ENCODE measurements around the gene TUBB2A.
"Not testable (repeated sequence)": the region's sequence is repeated elsewhere in the genome, so short reads cannot be mapped to it uniquely, and the experiment has no call there.

The TUBB2A gene

GRCh38 chr6:3165631-3166534 lies 8.5 kb upstream of the TUBB2A start:
- DNase-seq (ENCODE audit: low spot score) = no peak
- TF ChIP-seq, protein P1, sequence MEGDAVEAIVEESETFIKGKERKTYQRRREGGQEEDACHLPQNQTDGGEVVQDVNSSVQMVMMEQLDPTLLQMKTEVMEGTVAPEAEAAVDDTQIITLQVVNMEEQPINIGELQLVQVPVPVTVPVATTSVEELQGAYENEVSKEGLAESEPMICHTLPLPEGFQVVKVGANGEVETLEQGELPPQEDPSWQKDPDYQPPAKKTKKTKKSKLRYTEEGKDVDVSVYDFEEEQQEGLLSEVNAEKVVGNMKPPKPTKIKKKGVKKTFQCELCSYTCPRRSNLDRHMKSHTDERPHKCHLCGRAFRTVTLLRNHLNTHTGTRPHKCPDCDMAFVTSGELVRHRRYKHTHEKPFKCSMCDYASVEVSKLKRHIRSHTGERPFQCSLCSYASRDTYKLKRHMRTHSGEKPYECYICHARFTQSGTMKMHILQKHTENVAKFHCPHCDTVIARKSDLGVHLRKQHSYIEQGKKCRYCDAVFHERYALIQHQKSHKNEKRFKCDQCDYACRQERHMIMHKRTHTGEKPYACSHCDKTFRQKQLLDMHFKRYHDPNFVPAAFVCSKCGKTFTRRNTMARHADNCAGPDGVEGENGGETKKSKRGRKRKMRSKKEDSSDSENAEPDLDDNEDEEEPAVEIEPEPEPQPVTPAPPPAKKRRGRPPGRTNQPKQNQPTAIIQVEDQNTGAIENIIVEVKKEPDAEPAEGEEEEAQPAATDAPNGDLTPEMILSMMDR (IDR thresholded peaks at IDR 0.05) = no peak
- no peak overlapping the region for H3K27ac ChIP-seq
- H3K4me3 ChIP-seq = no peak overlapping the region

GRCh38 chr6:3164388-3164787 lies 7.0 kb upstream of the TUBB2A start:
- TF ChIP-seq, protein P1 (IDR thresholded peaks at IDR 0.05) = no peak
- no peak for DNase-seq (ENCODE audit: low spot score)
- Histone ChIP-seq H3K4me3 (no peak overlapping the region), H3K27ac (no peak overlapping the region)

DNA sequence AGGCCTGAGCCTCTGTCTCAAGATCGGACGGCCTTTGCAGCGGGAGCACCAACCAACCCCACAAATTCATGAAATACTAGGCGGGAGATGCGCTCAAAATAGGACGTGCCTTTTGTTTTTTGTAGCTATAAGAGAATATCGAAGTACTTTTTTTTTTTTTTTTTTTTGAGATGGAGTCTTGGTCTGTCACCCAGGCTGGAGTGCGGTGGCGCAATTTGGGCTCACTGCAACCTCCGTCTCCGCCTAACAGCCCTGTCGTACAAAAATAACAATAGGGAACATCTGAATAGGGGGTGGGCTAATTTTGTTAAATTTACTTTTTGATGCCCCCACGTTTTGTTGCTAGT lies 5.9 kb upstream of the TUBB2A start:
- DNase-seq (ENCODE audit: low spot score) = no peak
- TF ChIP-seq, protein P1 (IDR thresholded peaks at IDR 0.05) = no peak
- Histone ChIP-seq H3K27ac (peak overlapping the region; percentile 85 to 94), H3K4me3 (peak overlapping the region; percentile 77)

GRCh38 chr6:3162565-3163247 lies 5.4 kb upstream of the TUBB2A start:
- H3K27ac ChIP-seq = peak overlapping the region; percentile 85 to 94
- peak; percentile 85 for DNase-seq (ENCODE audit: low spot score)
- H3K4me3 ChIP-seq = peak overlapping the region; percentile 77
- TF ChIP-seq, protein P1 (IDR thresholded peaks at IDR 0.05) = no peak

DNA sequence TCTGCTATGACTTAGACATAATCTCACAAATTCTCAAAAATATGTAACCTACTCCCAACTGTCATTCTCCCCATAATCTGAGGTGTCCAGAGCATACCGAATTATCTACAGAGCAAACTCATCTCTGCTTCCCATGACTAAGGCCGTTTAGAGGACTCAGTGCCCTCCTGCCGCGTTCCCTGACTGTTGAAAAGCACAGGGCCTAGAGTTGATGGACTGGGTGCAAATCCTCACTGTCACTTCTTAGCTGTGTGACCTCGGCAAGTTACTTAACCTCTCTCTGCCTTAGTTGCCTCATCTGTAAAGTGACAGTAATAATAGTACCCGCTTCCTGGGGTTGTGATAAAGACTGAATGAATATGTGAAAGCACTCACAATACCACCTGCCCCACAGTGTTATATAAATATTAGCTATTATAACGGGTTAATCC lies 4.7 kb upstream of the TUBB2A start:
- TF ChIP-seq, protein P1 (IDR thresholded peaks at IDR 0.05) = no peak

GRCh38 chr6:3159805-3160781 lies 2.7 kb upstream of the TUBB2A start:
- Histone ChIP-seq H3K27ac (peak overlapping the region in 1 of 2 donors; percentile 46), H3K4me3 (no peak overlapping the region)
- DNase-seq (ENCODE audit: low spot score) = no peak
- TF ChIP-seq, protein P1 (IDR thresholded peaks at IDR 0.05) = no peak

More for the DNA sequence above, 4.7 kb upstream of the TUBB2A start:
- no peak for DNase-seq (ENCODE audit: low spot score)
- Histone ChIP-seq H3K27ac (peak overlapping the region; percentile 85 to 94), H3K4me3 (peak overlapping the region; percentile 77)

DNA sequence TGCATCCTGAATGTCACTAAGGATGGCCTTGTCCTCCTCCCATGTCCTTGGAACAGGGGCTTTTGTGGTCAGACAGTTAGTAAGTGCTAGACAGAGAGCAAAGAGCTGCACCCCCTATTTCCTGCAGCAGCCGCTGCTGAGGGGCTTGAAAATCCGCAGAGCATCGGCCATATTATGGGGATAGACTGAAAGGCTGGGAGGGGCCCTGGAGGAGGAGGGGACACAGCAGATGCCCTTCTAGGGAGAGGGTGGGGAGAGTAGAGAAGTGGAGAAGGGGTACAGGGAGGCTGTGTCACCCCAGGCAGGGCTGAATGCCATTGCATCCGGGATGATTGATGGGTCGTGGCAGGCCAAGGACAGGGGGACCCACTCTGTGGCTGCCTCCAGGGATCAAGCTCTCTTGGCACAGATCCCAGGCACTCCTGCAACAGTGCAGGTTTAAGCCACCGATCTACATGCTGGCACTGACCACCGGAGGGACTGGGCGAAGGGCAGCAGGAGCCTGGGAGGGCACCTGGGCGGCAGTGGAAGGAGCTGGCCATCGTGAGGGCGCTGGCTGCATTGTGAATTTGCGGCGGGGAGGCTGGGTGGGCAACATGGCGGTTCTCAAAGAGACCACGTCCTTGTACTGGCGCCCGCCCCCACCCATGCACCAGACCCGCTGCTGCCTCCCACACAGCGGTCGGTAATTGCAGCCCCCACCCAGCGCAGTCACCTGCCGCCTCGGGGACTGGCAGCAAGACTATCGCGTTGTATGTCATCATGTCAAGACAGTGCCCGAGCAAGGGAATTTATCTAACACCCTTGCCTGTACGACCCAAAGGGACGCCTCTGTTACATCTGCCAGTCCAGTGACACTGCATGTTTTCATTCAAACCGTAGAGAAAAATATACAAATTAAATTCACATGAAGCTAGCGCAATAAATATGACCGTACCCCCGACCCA lies 887 bp downstream of the TUBB2A start:
- DNase-seq (ENCODE audit: low spot score) = not testable (repeated sequence)
- Histone ChIP-seq H3K27ac (peak overlapping the region; percentile 91 to 94), H3K4me3 (peak overlapping the region; percentile 97)

GRCh38 chr6:3155416-3155815 lies 1.9 kb downstream of the TUBB2A start:
- not testable (repeated sequence) for H3K27ac ChIP-seq; H3K4me3 ChIP-seq; DNase-seq (ENCODE audit: low spot score)

All from coronary artery (tissue), 2 donors.